K562 (cell line): Measurements from ENCODE around the gene GABARAP. TPM values are rescaled to one million over a fixed set of nuclear protein-coding genes. Genes with fewer than 3 reads are reported as not detected.

Experiments
- ATF7 ChIP-seq: fragments of 450-650 bp; IDR thresholded peaks from 2 replicates; pipeline ENCODE4 v1.7.1; 2014; ENCODE audit warnings: mild to moderate bottlenecking, moderate library complexity
- BCOR ChIP-seq: fragments of 450-650 bp; IDR thresholded peaks from 2 replicates; pipeline ENCODE4 v1.6.1; 2016
- DLX4 ChIP-seq: fragments of 250-450 bp; sonication (Bioruptor Pico); IDR thresholded peaks from 2 replicates; pipeline ENCODE4 v1.6.1; 2021; ENCODE audit warnings: mild to moderate bottlenecking
- E2F1 ChIP-seq: sonication (generic); formaldehyde crosslinking; IDR thresholded peaks from 2 replicates; pipeline ENCODE4 v1.8.1; 2023; ENCODE audit warnings: mild to moderate bottlenecking, missing genetic modification reagents, moderate library complexity
- HES1 ChIP-seq: fragments of 450-650 bp; IDR thresholded peaks from 2 replicates; pipeline ENCODE4 v1.6.1; 2016; ENCODE audit warnings: low read depth, mild to moderate bottlenecking, moderate library complexity
- KDM4B ChIP-seq, 2 experiments: fragments of 450-650 bp in 1 of 2; sonication (generic) in 1 of 2; IDR thresholded peaks; 2 replicates each; pipeline ENCODE4 v1.6.1; 2016 to 2017; ENCODE audit warnings: borderline replicate concordance in 2 of 2, antibody characterized with exemption in 1 of 2, low read depth in 1 of 2, mild to moderate bottlenecking in 1 of 2
- KLF6 ChIP-seq: fragments of 250-450 bp; sonication (Bioruptor Pico); IDR thresholded peaks from 2 replicates; pipeline ENCODE4 v1.4.0; 2020; ENCODE audit warnings: mild to moderate bottlenecking, moderate library complexity, borderline replicate concordance
- MAZ ChIP-seq, 2 experiments: fragments of 450-650 bp in 1 of 2; sonication (generic) in 1 of 2; formaldehyde crosslinking; IDR thresholded peaks in 1 of 2; conservative IDR thresholded peaks in 1 of 2; 2 replicates each; pipeline versions ENCODE4 v1.4.0 to v1.5.0; 2020; ENCODE audit warnings: mild to moderate bottlenecking in 1 of 2, missing genetic modification reagents in 1 of 2
- NR1H2 ChIP-seq: sonication (generic); formaldehyde crosslinking; IDR thresholded peaks from 2 replicates; pipeline ENCODE4 v1.4.0; 2020; ENCODE audit warnings: mild to moderate bottlenecking, missing genetic modification reagents
- RREB1 ChIP-seq: fragments of 250-450 bp; sonication (Bioruptor Pico); IDR thresholded peaks from 2 replicates; pipeline ENCODE4 v1.4.0; 2020
- TFAP4 ChIP-seq: sonication (generic); formaldehyde crosslinking; IDR thresholded peaks from 2 replicates; pipeline ENCODE4 v1.8.0; 2022; ENCODE audit warnings: missing genetic modification reagents, mild to moderate bottlenecking, moderate library complexity, borderline replicate concordance
- XRCC3 ChIP-seq: fragments of 450-650 bp; IDR thresholded peaks from 2 replicates; pipeline ENCODE4 v1.6.1; 2017; ENCODE audit warnings: mild to moderate bottlenecking, moderate library complexity
- ZBTB49 ChIP-seq: sonication (generic); formaldehyde crosslinking; IDR thresholded peaks from 2 replicates; pipeline ENCODE4 v1.8.0; 2022; ENCODE audit warnings: missing genetic modification reagents, mild to moderate bottlenecking, borderline replicate concordance
- polyA plus RNA-seq, 8 experiments: library from polyadenylated mRNA; depleted of rRNA in 4 of 8; stranded (reverse) in 5 of 8; unstranded in 3 of 8; fragments of >200 nt; fragmentation: Nextera tagmentation in 2 of 8; fragmentation: Illumina TruSeq in 1 of 8; extraction: Ambion mirVana in 2 of 8; extraction: Trizol in 1 of 8; gene quantifications; 2 replicates each; pipeline versions ENCODE4 v1.2.1 to v1.2.3, GENCODE V29; 2011 to 2014; ENCODE audit warnings: inconsistent platforms in 1 of 8, missing spikeins in 1 of 8
- total RNA-seq, 7 experiments: library from RNA; depleted of rRNA in 6 of 7; stranded (reverse); fragments of >200 nt in 6 of 7; fragmentation: Illumina TruSeq in 2 of 7; extraction: Trizol in 2 of 7; gene quantifications; 2 replicates each; pipeline versions ENCODE4 v1.2.1 to v1.2.3, GENCODE V29; 2011 to 2021; ENCODE audit warnings: low replicate concordance in 1 of 7

Gene GABARAP
- total and polyA plus RNA-seq, 9 of the 15 experiments (the other 6 are each of a cell fraction or from before 2014, with no cell fraction given): 47.5 to 373 (median 152) TPM

- TF ChIP-seq RREB1 (CRISPR knock-in tag): no peak
- no peak for TF ChIP-seq NR1H2 (CRISPR knock-in tag)
- no peak for TF ChIP-seq ATF7
- no peak for TF ChIP-seq HES1
- no peak for TF ChIP-seq MAZ (CRISPR knock-in tag; conservative IDR thresholded peaks at IDR 0.05 in 1 of 2, IDR thresholded peaks at IDR 0.05 in 1 of 2)
- no peak for TF ChIP-seq XRCC3
- TF ChIP-seq ZBTB49: no peak
- TF ChIP-seq TFAP4 (CRISPR knock-in tag): no peak
- TF ChIP-seq KLF6 (CRISPR knock-in tag): no peak
- no peak for TF ChIP-seq DLX4 (CRISPR knock-in tag)
- no peak for TF ChIP-seq BCOR
- no peak for TF ChIP-seq E2F1 (CRISPR knock-in tag)
- TF ChIP-seq KDM4B (IDR thresholded peaks at IDR 0.05; ENCODE audit: borderline replicate concordance in 2 of 2, low read depth in 1 of 2): no peak
Observed at GRCh38 chr17:7285679-7286078, 43.4 kb upstream of the GABARAP start (continued).
